IPS-15b (cell line): ENCODE results near the gene ATP6V0D1.
"Not testable (repeated sequence)": the region's sequence is repeated elsewhere in the genome, so short reads cannot be mapped to it uniquely, and the experiment has no call there.

ENCODE experiments used
- H3K27me3 ChIP-seq: one replicate; pipeline ENCODE4 v1.6.1; 2013; ENCODE audit warnings: low read length; ENCODE audit not compliant: control insufficient read depth, insufficient read depth
- H3K36me3 ChIP-seq: one replicate; pipeline ENCODE4 v1.6.1; 2013; ENCODE audit warnings: low read length; ENCODE audit not compliant: control insufficient read depth, insufficient read depth
- H3K4me1 ChIP-seq: one replicate; pipeline ENCODE4 v1.6.1; 2013; ENCODE audit warnings: mild to moderate bottlenecking, low read length; ENCODE audit not compliant: control insufficient read depth, insufficient read depth
- H3K4me3 ChIP-seq: one replicate; pipeline ENCODE4 v1.5.1; 2013; ENCODE audit warnings: low read depth, low read length
- H3K9ac ChIP-seq: one replicate; pipeline ENCODE4 v1.6.1; 2013; ENCODE audit warnings: low read depth, mild to moderate bottlenecking, low read length
- H3K9me3 ChIP-seq: one replicate; pipeline ENCODE4 v1.6.1; 2013; ENCODE audit warnings: mild to moderate bottlenecking, low read length; ENCODE audit not compliant: control insufficient read depth, insufficient read depth

The ATP6V0D1 gene

DNA sequence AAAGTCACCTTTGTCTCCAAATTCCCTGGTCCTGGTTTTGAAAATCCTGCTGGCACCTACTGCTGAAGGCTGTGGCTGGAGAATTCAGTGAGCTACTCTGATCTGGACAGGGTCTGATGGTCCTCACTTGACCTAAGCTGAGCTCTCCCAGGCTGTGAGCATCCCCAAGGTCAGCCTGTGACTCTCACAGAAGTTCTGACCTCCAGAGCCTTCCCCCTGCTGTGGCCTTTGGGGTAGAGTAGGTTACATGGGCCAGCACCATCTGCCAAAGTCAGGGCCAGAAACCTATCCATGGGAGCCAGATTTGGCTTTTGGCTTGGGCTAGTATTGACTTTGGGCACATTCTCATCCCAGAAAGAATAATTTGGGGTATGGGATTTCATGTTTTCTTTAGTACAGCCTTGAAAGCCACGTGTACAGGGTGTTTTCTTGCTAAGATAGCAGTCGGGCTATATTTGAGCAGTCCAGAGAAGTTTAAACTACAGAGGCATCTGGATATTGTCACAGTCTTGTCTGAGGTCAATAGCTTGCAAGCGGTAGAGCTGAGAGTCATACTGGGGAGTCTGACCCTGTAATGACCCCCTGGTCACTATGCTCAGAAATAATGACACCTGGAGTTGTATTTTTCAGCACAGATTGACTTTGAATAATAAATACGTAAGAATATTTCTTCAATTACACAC lies 8.6 kb upstream of the ATP6V0D1 start:
- peaks cover 48% of the 10 kb centered on the region for H3K27me3 ChIP-seq
- no peak overlapping the region for H3K9ac ChIP-seq
- no peaks in the 10 kb centered on the region for H3K9me3 ChIP-seq
- no peak overlapping the region for H3K4me3 ChIP-seq
- H3K36me3 ChIP-seq: no peaks in the 10 kb centered on the region
- H3K4me1 ChIP-seq: peaks cover 9% of the 10 kb centered on the region

DNA sequence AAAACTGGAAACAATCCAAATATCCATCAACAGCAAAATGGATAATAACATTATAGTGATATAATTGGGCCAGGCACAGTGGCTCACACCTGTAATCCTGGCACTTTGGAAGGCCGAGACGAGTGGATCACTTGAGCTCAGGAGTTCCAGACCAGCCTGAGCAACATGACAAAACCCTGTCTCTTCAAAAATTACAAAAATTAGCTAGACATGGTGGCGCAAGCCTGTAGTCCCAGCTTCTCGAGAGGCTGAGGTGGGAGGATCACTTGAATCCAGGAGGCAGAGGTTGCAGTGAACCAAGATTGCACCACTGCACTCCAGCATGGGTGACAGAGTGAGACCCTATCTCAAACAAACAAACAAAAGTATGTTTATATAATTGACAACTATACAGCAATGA lies 6.6 kb upstream of the ATP6V0D1 start:
- H3K27me3 ChIP-seq: peaks cover 44% of the 10 kb centered on the region
- H3K9me3 ChIP-seq, H3K9ac ChIP-seq, H3K36me3 ChIP-seq, H3K4me3 ChIP-seq, H3K4me1 ChIP-seq: not testable (repeated sequence)

DNA sequence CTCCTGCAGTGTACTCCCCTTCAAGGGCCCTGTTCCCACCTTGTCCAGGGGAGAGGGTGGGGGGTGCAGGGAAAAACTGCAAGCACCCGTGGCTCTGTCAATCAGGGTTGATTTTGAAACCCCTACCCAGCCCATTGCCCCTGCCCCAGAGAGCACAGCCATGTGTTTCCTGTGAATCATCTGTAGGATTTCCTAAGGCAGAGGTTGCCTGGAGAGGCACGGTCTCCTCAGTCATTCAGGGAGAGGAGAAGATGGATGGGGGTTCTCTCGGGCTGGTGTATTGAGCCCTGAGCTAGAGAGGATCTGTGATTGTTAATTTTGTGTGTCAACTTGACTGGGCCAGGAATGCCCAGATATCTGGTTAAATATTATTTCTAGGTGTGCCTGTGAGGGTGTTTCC lies 5.8 kb upstream of the ATP6V0D1 start:
- Histone ChIP-seq H3K36me3 (no peaks in the 10 kb centered on the region), H3K27me3 (peaks cover 43% of the 10 kb centered on the region), H3K9ac (no peak overlapping the region), H3K9me3 (no peaks in the 10 kb centered on the region), H3K4me1 (peaks cover 11% of the 10 kb centered on the region), H3K4me3 (no peak overlapping the region)

DNA sequence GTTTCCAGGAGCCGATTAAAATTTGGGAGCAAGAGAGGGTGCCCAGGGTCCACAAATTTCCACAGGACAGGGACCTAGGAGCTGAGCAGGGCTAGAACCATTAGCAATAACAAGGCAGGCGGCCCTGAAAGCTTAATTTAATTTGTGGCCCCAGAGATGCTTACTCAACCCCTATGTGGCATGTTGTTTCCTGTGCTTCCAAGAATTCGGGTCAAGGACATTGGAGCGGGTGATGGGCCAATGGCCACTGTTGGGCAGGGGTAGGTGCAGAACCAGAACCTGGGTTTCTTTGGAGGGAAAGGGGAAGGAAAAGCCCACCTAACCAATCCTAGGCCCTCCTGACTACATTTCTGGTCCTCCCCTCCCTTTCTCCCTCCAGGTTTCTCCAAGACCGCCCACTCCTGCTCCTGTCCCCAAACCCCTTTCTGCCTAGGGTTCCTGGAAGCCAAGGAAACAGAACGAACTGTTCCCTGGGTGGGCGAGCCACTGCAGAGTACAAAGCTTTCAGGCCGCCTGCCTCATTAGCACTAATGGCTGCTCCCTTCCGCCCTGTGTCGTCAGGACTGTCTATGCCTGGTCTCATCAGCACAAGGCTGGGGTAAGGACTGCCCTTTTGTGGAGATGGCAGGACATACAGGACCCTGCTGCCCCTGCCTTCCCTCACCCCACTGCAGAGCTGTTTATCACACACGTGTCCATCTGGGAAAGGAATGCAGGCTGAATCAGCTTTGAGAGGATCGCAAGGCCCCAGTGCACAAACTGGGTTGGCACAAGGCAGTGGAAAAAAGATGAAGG lies 3.0 kb upstream of the ATP6V0D1 start:
- Histone ChIP-seq H3K27me3 (peaks cover 18% of the 10 kb centered on the region), H3K4me3 (no peak overlapping the region), H3K4me1 (peaks cover 5% of the 10 kb centered on the region), H3K9ac (no peak overlapping the region), H3K9me3 (no peaks in the 10 kb centered on the region), H3K36me3 (no peaks in the 10 kb centered on the region)

DNA sequence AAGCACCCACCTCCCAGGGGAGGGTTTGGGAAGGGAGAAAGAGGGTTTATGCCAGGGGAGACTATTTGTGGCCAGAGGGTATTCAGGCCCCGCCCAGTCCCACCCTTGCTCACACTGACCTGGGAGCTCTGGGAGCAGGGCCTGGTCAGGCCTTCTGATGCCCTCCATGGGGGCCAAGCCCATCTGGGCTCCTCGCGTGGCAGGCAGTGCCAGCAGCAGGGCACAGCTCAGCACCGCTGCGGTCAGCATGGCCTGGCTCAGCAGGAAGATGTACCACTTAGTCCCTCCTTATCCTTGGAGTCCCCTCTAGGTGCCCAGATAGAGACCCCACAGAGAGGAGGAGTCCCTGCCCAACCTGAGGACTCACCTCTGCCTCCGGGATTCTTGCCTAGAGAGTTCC lies 2.2 kb upstream of the ATP6V0D1 start, which contains the start of gene AGRP:
TSS of gene AGRP (minus strand) at position 398 of the 400 bp plus-strand sequence. CDS start at position 249, 149 bp downstream.
- H3K27me3 ChIP-seq: peaks cover 18% of the 10 kb centered on the region
- peaks cover 4% of the 10 kb centered on the region for H3K4me1 ChIP-seq
- H3K4me3 ChIP-seq: no peak within 1 kb of the TSS
- H3K9ac ChIP-seq: no peak within 1 kb of the TSS
- no peaks in the 10 kb centered on the region for H3K9me3 ChIP-seq
- no peaks in the 10 kb centered on the region for H3K36me3 ChIP-seq

DNA sequence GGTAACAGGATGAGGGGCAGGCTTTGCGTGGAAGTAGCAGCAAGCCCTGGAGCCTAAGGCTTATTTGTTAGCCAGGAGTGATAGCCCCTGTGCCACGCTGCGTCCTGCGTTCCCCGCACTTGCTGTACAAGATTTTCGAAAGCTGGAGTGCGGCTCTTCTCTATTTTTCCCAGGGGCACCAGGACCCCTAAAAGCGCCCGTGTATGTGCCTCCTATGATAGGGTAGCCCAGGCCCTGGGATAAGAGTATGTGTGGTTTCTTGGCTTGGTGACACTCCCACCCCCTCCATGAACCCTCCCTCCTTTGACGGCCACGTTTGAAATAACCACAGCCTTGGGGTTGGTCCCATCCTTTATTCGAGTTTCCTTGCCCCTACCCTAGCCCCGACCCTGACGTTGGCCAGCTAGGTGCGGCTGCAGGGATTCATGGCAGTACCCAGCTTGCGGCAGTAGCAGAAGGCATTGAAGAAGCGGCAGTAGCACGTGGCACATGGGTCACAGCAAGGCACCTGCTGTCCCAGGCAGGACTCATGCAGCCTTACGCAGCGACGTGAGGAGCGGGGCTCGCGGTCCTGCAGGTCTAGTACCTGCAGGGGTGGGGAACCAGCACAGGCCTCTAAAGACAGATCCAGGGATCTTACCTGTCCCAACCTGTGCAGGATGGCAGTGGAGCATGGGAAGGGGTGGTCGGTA lies 1.4 kb upstream of the ATP6V0D1 start:
- H3K27me3 ChIP-seq: peaks cover 10% of the 10 kb centered on the region
- H3K9ac ChIP-seq: no peak overlapping the region
- peak overlapping the region; percentile 73 for H3K4me3 ChIP-seq
- no peaks in the 10 kb centered on the region for H3K36me3 ChIP-seq
- peaks cover 4% of the 10 kb centered on the region for H3K4me1 ChIP-seq
- no peaks in the 10 kb centered on the region for H3K9me3 ChIP-seq

DNA sequence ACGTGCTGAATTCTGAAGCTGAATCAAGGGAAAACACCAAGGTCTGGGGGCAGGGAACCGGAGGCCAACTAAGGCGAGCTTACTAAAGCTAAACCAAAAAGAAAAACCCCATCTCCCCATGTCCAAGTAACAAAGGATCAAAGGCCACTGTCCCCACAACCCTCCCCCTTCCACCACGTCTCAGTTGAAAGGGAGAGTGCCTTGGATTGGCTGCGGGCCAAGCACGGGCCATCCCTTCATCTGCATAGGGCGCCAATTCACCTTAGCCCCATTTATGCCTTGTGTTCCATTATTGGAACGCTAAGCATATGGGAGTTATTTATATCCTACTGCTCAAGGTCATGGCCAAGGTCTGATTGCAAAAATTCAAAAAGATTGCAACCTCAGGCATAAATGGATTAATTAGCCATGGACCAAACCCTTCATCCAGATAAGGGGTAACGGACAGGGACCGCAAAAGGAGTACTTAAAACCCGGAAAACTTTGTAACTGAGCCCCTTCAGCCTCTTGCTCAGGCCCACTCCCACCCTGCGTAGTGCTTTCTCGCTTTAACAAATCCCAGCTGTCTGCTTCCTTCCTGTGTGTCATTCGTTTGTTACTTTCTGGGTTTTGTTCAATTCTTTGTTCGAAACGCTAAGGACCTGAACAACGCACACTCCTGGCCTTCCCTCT lies 740 bp upstream of the ATP6V0D1 start:
- Histone ChIP-seq H3K4me1 (peaks cover 4% of the 10 kb centered on the region), H3K27me3 (peaks cover 4% of the 10 kb centered on the region), H3K9me3 (no peaks in the 10 kb centered on the region), H3K36me3 (no peaks in the 10 kb centered on the region), H3K4me3 (peak overlapping the region; percentile 73), H3K9ac (peak overlapping the region; percentile 94)

DNA sequence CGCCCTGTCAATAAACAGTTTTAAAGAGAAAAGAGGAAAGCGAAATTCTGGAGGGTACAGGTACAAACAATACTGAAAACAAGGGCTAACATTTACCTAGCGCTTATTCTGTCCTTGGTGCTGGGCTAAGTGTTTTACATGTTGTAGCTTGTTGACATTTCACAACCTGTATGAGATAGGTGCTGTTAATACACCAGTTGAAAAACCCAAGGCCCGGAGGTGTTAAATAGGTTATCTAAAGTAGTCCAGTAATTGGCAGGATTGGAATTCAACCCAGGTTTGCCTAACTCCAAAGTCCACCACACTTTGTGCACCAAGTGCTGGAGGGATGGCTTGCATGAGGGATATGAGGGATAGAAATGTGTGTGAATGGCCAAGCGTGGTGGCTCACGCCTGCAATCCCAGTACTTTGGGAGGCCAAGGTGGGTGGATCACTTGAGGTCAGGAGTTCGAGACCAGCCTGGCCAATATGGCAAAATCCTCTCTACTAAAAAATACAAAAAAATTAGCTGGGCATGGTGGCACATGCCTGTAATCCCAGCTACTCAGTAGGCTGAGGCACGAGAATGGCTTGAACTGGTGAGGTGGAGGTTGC lies 2.9 kb downstream of the ATP6V0D1 start:
- H3K36me3 ChIP-seq: no peaks in the 10 kb centered on the region
- no peaks in the 10 kb centered on the region for H3K27me3 ChIP-seq
- H3K4me1 ChIP-seq: peaks cover 4% of the 10 kb centered on the region
- H3K9me3 ChIP-seq: no peaks in the 10 kb centered on the region
- H3K9ac ChIP-seq: no peak overlapping the region
- no peak overlapping the region for H3K4me3 ChIP-seq

DNA sequence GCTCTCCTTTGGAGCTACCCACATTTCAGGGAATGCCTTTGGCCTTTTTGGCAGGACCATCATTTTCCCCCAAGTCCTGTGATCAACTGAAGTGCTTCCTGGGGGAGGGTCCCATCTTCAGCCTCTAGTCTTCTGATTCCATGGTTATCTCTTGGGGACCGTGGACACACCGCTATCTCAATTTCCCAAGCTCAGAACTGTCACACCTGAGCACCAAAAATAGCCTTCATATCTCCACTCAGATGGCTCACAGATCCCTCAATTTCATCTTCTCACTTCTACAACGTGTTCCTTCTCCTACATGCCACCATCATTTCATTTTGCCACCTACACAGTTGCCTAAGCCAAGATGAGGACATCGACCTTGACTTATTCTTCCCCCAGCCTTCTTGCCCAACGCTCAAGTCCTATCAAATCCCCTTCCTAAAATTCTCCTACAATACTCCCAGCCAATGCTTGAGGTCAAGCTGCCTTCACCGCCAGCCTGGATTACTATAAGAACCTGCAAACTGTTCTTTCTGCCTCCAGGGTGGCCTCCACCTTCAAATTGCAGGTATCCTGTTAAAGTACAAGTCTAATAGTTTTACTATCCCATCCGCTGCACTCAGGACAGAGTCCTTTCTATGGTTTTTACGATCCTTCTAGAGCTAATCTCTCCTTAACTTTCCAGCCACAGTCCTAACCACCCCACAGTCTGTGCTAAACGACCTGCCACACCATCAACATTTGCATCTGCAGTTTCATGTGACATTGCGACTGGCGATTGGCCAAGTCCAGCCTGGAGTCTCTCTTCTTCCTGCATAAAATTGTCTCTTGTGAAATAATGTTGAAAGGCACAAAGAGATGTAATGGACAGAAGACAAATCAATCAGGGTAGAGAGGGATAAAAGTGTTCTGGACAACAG lies 6.2 kb downstream of the ATP6V0D1 start:
- Histone ChIP-seq H3K4me1 (no peaks in the 10 kb centered on the region), H3K36me3 (no peaks in the 10 kb centered on the region)

DNA sequence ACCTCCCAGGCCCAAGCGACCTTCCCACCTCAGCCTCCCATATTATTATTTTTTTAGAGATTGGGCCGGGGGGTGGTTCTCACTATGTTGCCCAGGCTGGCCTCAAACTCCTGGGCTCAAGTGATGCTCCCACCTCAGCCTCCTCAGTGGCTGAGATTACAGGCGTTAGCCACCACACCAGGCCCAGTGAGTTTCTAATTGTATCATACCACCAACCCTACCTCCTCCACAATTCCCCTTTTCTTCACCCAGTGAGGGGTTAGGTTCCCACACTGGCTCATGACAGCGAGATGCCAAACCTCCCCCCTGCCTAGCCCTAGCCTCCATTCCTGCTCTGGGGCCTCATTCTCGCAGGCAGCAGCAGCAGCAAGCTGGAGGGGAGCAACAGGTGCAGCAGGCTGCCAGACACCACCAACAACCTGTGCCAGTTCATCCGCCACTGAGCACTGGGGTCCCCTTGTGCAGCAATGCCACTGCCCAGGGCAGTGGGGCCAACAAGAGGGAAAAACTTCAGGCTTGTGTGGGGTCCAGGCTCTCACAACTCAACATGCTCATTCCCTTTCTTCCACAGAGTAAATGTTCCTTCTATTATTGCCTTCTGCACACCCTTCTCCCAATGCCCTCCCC lies 9.1 kb downstream of the ATP6V0D1 start:
- no peaks in the 10 kb centered on the region for H3K27me3 ChIP-seq
- no peaks in the 10 kb centered on the region for H3K9me3 ChIP-seq
- H3K36me3 ChIP-seq: no peaks in the 10 kb centered on the region
- H3K4me3 ChIP-seq: no peak overlapping the region
- no peak overlapping the region for H3K9ac ChIP-seq
- no peaks in the 10 kb centered on the region for H3K4me1 ChIP-seq

More for the DNA sequence above, 6.2 kb downstream of the ATP6V0D1 start:
- H3K27me3 ChIP-seq: no peaks in the 10 kb centered on the region
- no peak overlapping the region for H3K4me3 ChIP-seq
- H3K9me3 ChIP-seq: no peaks in the 10 kb centered on the region
- no peak overlapping the region for H3K9ac ChIP-seq
